ENCODE measurements around the gene OPTC. TPM values are rescaled to one million over a fixed set of nuclear protein-coding genes. Genes with fewer than 3 reads are reported as not detected.

The OPTC gene
- total and polyA plus RNA-seq, 8 donors: not detected

DNA sequence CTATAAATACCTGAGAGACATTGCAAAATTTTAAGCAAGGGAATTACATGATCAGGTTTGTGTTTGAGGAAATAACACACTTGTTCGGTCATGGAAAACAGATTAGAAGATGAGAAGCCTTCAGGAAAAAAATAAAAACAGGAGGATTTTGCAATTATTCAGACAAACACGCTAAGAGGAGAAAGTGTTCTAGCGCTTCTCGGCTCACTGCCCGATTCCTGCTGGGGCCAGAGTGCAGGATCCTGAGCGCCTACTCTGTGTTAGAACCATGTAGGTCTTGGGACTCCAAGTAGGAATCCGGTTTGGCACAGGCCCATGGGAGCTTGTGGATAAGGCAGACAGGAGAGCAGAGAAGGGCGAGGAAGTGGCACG lies 26.4 kb upstream of the OPTC start:
- WGBS, 2 donors: 74 to 80% methylated on average over 9 of the region's 9 CpGs
- Histone ChIP-seq H3K4me3 (no peak overlapping the region), H3K27ac (no peak overlapping the region), H3K9me3 (no peaks in the 10 kb centered on the region), H3K36me3 (no peaks in the 10 kb centered on the region), H3K4me1 (no peaks in the 10 kb centered on the region), H3K27me3 (no peaks in the 10 kb centered on the region)
- DNase-seq (no peak), ATAC-seq (peak in 2 of 4 donors; percentile 14 to 18), FAIRE-seq (no peak)
- TF ChIP-seq, protein P1, sequence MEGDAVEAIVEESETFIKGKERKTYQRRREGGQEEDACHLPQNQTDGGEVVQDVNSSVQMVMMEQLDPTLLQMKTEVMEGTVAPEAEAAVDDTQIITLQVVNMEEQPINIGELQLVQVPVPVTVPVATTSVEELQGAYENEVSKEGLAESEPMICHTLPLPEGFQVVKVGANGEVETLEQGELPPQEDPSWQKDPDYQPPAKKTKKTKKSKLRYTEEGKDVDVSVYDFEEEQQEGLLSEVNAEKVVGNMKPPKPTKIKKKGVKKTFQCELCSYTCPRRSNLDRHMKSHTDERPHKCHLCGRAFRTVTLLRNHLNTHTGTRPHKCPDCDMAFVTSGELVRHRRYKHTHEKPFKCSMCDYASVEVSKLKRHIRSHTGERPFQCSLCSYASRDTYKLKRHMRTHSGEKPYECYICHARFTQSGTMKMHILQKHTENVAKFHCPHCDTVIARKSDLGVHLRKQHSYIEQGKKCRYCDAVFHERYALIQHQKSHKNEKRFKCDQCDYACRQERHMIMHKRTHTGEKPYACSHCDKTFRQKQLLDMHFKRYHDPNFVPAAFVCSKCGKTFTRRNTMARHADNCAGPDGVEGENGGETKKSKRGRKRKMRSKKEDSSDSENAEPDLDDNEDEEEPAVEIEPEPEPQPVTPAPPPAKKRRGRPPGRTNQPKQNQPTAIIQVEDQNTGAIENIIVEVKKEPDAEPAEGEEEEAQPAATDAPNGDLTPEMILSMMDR (IDR thresholded peaks at IDR 0.05): no peak
- intact Hi-C loops (cut with DNase I): no loop called here

DNA sequence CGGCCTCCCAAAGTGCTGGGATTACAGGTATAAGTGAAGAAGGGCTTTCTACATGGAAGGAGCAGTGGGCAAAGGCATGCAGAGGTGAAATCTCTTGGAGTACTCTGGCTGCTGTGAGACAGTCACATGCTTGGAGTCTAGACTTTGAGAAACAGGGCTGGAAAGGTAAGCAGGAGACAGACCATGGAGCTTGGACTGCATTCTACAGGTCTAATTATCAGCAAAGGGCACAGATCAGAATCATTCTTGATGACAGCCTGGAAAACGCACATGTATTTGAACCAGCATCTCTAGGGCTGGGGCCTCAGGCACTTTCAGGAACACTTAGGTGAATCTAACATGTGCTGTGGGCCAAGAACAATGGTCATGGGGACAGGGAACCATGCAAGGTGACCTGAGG lies 25.6 kb upstream of the OPTC start:
- no peak overlapping the region for H3K27ac ChIP-seq

DNA sequence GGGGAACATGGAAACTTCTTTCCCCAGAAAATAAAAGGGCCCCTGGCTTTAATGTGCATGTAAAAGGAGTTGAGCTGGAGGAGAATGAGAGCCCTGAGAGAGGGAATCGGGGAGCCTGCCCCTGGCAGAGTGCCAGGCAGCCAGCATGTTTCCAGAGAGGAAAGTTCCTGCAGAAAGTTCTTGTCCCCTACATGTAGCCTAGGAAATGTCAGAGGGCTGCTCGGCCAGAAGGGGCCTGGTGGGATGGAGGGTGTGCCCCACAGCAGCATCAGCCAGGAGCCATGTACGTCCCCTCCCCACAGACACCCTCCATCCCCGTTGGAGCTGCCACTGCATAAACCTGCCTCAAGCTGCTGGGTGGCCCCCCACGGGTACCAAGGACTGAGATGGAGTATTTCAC lies 23.7 kb upstream of the OPTC start:
- no peak for DNase-seq
- Histone ChIP-seq H3K36me3 (no peaks in the 10 kb centered on the region), H3K9me3 (no peaks in the 10 kb centered on the region), H3K27ac (no peak overlapping the region), H3K27me3 (no peaks in the 10 kb centered on the region), H3K4me1 (no peaks in the 10 kb centered on the region), H3K4me3 (no peak overlapping the region)
- TF ChIP-seq, protein P1 (IDR thresholded peaks at IDR 0.05): no peak
- no peak for ATAC-seq
- 54 to 65% methylated on average over 5 of the region's 5 CpGs for WGBS, 2 donors
- intact Hi-C loops (cut with DNase I): no loop called here
- no peak for FAIRE-seq

More for the DNA sequence above, 25.6 kb upstream of the OPTC start:
- TF ChIP-seq, protein P1 (IDR thresholded peaks at IDR 0.05): no peak
- DNase-seq (no peak), ATAC-seq (no peak), FAIRE-seq (no peak)
- Histone ChIP-seq H3K9me3 (no peaks in the 10 kb centered on the region), H3K4me1 (no peaks in the 10 kb centered on the region), H3K4me3 (no peak overlapping the region), H3K27me3 (no peaks in the 10 kb centered on the region), H3K36me3 (no peaks in the 10 kb centered on the region)
- 79 to 87% methylated on average over 2 of the region's 2 CpGs for WGBS, 2 donors
- intact Hi-C loops (cut with DNase I): no loop called here

DNA sequence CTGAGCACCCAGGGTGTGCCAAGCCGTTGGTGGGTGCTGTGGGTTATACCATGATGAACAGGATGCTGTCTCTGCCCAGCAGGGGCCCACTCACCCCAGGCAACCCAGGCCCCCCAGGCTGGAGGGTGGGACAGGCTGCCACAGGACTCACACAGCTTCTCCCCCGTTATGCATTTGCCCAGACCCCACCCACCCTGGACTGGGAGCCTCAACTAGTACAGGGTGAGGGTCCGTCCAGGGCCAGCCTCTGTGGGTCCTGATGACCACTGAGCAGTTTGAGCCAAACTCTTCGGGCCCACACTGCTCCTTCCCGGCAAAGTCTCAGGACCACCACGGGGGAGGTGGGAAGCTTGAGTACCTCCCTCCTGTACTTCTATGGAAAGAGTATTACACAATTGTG lies 22.1 kb upstream of the OPTC start:
- H3K4me3 ChIP-seq: no peak overlapping the region
- intact Hi-C loops (cut with DNase I): no loop called here
- no peak overlapping the region for H3K27ac ChIP-seq
- no peaks in the 10 kb centered on the region for H3K9me3 ChIP-seq
- H3K4me1 ChIP-seq: no peaks in the 10 kb centered on the region
- 68% methylated on average over 6 of the region's 6 CpGs for WGBS, 2 donors
- no peak for FAIRE-seq
- no peaks in the 10 kb centered on the region for H3K27me3 ChIP-seq
- TF ChIP-seq, protein P1 (IDR thresholded peaks at IDR 0.05): no peak
- no peak for DNase-seq
- no peak for ATAC-seq
- no peaks in the 10 kb centered on the region for H3K36me3 ChIP-seq

DNA sequence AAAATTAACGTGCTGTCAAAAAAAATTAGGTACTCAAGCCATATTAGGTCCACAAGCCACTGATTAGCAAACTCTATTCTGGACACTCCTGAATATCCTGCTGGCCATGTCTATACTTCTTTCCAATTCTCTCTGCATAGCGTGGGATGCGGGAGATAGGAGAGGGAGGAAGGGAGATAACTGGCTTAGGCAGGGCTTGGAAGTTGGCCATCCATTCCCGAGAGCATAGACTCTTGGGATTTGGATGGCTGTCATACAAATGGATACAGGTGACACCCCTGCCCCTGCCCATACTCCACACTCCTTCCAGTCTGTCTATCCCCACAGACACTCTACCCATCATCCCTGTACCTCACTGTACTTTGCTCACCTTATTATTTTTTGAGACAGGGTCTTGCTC lies 20.7 kb upstream of the OPTC start:
- ATAC-seq: no peak
- Histone ChIP-seq H3K36me3 (no peaks in the 10 kb centered on the region), H3K9me3 (no peaks in the 10 kb centered on the region), H3K4me1 (no peaks in the 10 kb centered on the region), H3K27ac (no peak overlapping the region), H3K4me3 (no peak overlapping the region), H3K27me3 (no peaks in the 10 kb centered on the region)
- intact Hi-C loops (cut with DNase I): no loop called here
- TF ChIP-seq, protein P1 (IDR thresholded peaks at IDR 0.05): no peak
- DNase-seq: no peak
- FAIRE-seq: no peak
- 47 to 68% methylated on average over 4 of the region's 4 CpGs for WGBS, 2 donors
